HepG2 (cell line): ENCODE data around the gene LLGL2. TPM values are rescaled to one million over a fixed set of nuclear protein-coding genes. Genes with fewer than 3 reads are reported as not detected.
A peak's percentile ranks its signal among the peaks of the same experiment; 100 is the strongest.

Experiments used
- CHD4 ChIP-seq: fragments of 200-600 bp; sonication (generic); IDR thresholded peaks from 2 replicates; pipeline ENCODE4 v1.7.0; 2017; ENCODE audit warnings: mild to moderate bottlenecking, low read length, borderline replicate concordance
- ELF3 ChIP-seq: IDR thresholded peaks from 2 replicates; pipeline ENCODE4 v1.6.1; 2016; ENCODE audit warnings: missing genetic modification reagents, missing compliant biosample characterization
- FOXM1 ChIP-seq: sonication (generic); formaldehyde crosslinking; IDR thresholded peaks from 2 replicates; pipeline ENCODE4 v1.5.0; 2020; ENCODE audit warnings: missing genetic modification reagents
- IKZF1 ChIP-seq: fragments of 450-650 bp; IDR thresholded peaks from 2 replicates; pipeline ENCODE4 v1.7.1; 2016
- ISL2 ChIP-seq: sonication (generic); formaldehyde crosslinking; IDR thresholded peaks from 2 replicates; pipeline ENCODE4 v1.5.0; 2020; ENCODE audit warnings: missing genetic modification reagents
- NFIC ChIP-seq: IDR thresholded peaks from 2 replicates; pipeline ENCODE4 v1.6.1; 2012; ENCODE audit warnings: mild to moderate bottlenecking, low read length, inconsistent platforms
- RCOR2 ChIP-seq: IDR thresholded peaks from 2 replicates; pipeline ENCODE4 v1.6.1; 2016; ENCODE audit warnings: missing biosample characterization, missing genetic modification reagents
- ZFY ChIP-seq: sonication (generic); formaldehyde crosslinking; IDR thresholded peaks from 2 replicates; pipeline ENCODE4 v1.4.0; 2020; ENCODE audit warnings: missing genetic modification reagents
- ZNF329 ChIP-seq: sonication (generic); formaldehyde crosslinking; IDR thresholded peaks from 2 replicates; pipeline ENCODE4 v1.9.0; 2021; ENCODE audit warnings: low read depth, mild to moderate bottlenecking, missing genetic modification reagents
- ZNF343 ChIP-seq: sonication (generic); formaldehyde crosslinking; IDR thresholded peaks from 2 replicates; pipeline ENCODE4 v1.4.0; 2020; ENCODE audit warnings: mild to moderate bottlenecking, missing genetic modification reagents
- ZNF550 ChIP-seq: sonication (generic); formaldehyde crosslinking; IDR thresholded peaks from 2 replicates; pipeline ENCODE4 v1.4.0; 2020; ENCODE audit warnings: mild to moderate bottlenecking, missing genetic modification reagents, borderline replicate concordance
- ZNF577 ChIP-seq: sonication (generic); formaldehyde crosslinking; IDR thresholded peaks from 2 replicates; pipeline ENCODE4 v1.4.0; 2020; ENCODE audit warnings: mild to moderate bottlenecking, low read depth, missing genetic modification reagents, borderline replicate concordance
- ZNF619 ChIP-seq: sonication (generic); formaldehyde crosslinking; IDR thresholded peaks from 2 replicates; pipeline ENCODE4 v1.4.0; 2020; ENCODE audit warnings: mild to moderate bottlenecking, missing genetic modification reagents
- ZNF75D ChIP-seq: sonication (generic); formaldehyde crosslinking; IDR thresholded peaks from 2 replicates; pipeline ENCODE4 v1.8.1; 2023; ENCODE audit warnings: missing genetic modification reagents, mild to moderate bottlenecking, borderline replicate concordance
- polyA plus RNA-seq, 8 experiments: library from polyadenylated mRNA; depleted of rRNA in 3 of 8; stranded (reverse) in 7 of 8; unstranded in 1 of 8; fragments of >200 nt; fragmentation: Illumina TruSeq in 4 of 8; extraction: Trizol in 4 of 8; gene quantifications; 2 replicates each; pipeline versions ENCODE4 v1.2.1 to v1.2.3, GENCODE V29; 2011 to 2016; ENCODE audit warnings: low read depth in 4 of 8, missing spikeins in 1 of 8, mixed read lengths in 1 of 8; ENCODE audit not compliant: insufficient read depth in 1 of 8
- total RNA-seq, 5 experiments: library from RNA; depleted of rRNA; stranded (reverse); fragments of >200 nt; fragmentation: Illumina TruSeq; extraction: Trizol; gene quantifications; 2 replicates each; pipeline ENCODE4 v1.2.3, GENCODE V29; 2016; ENCODE audit warnings: low read depth in 1 of 5
- TF ChIP-seq, protein P1 (sequence below): sonication (generic); formaldehyde crosslinking; IDR thresholded peaks from 2 replicates; pipeline ENCODE4 v1.8.1; 2023; ENCODE audit warnings: mild to moderate bottlenecking, missing genetic modification reagents
- TF ChIP-seq, protein P2 (sequence below): sonication (generic); formaldehyde crosslinking; IDR thresholded peaks from 2 replicates; pipeline ENCODE4 v1.8.1; 2022; ENCODE audit warnings: mild to moderate bottlenecking, missing genetic modification reagents
- TF ChIP-seq, protein P3 (sequence below): sonication (generic); formaldehyde crosslinking; IDR thresholded peaks from 2 replicates; pipeline ENCODE4 v1.5.1; 2020; ENCODE audit warnings: missing genetic modification reagents, mild to moderate bottlenecking, borderline replicate concordance
- TF ChIP-seq, protein P4 (sequence below): sonication (generic); formaldehyde crosslinking; IDR thresholded peaks from 2 replicates; pipeline ENCODE4 v1.8.0; 2022; ENCODE audit warnings: mild to moderate bottlenecking, missing genetic modification reagents; ENCODE audit not compliant: insufficient replicate concordance
- TF ChIP-seq, protein P5 (sequence below): sonication (generic); formaldehyde crosslinking; IDR thresholded peaks from 2 replicates; pipeline ENCODE4 v1.4.0; 2020; ENCODE audit warnings: missing genetic modification reagents
- TF ChIP-seq, protein P6 (sequence below): sonication (generic); formaldehyde crosslinking; IDR thresholded peaks from 2 replicates; pipeline ENCODE4 v1.9.0; 2021; ENCODE audit warnings: missing genetic modification reagents, borderline replicate concordance

The LLGL2 gene
- total and polyA plus RNA-seq, 2 of the 13 experiments (the other 11 are each of a cell fraction or from before 2014, with no cell fraction given) = 83.0 to 86.7 TPM

DNA sequence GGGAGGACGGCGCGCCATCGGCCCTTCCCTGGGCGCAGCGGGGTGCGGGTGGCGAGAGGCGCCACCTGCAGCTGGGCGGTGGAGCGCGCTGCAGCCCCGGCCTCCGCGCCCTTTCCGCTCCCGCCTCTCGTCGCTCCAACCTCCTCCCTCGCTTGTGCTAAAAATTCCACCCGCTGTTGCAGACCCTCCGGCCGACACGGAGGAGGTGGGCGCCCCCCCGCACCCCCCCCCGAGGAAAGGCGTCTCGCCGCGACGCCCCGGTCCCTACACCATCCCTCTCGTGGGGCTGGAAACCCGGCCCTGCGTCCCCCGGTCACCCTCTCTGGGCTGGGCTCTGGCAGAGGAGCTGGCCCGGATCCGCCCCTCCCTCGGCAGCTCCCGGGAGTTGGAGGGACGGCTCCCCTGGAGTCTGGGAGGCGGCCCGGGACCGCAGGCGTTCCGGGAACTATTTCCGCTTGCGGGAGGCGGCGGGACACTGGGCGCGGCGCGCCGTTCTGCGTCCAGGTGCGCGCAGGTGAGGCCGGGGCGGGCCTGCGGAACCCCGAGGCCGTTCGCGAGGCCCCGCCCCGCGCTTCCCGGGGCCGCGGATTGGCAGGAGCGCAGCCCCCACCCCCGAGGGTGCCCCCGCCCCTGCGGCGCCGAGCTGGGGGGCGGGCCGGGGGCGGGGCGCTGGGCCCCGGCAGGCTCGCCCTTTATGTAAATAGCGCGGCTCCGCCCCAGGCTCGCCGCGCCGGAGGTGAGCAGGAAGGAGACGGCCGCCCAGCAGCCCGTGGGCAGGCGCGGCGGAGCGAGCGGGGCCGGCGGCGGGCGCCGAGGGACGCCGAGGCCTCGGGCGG is at the start of gene LLGL2 (continued):
- TF ChIP-seq ISL2 (peak; percentile 70), RCOR2 (CRISPR knock-in tag) (no peak), CHD4 (no peak; the same call in 1 of the 2 replicates), IKZF1 (no peak), ZNF619 (peak; percentile 69; the same call in 1 of the 2 replicates), FOXM1 (CRISPR knock-in tag) (no peak), ELF3 (peak; percentile 63), ZNF75D (CRISPR knock-in tag) (no peak), ZNF343 (CRISPR knock-in tag) (peak; percentile 54; the same call in 1 of the 2 replicates), NFIC (no peak), ZFY (no peak; the same call in 1 of the 2 replicates), ZNF550 (CRISPR knock-in tag) (no peak), ZNF577 (no peak), ZNF329 (CRISPR knock-in tag) (no peak; the same call in 1 of the 2 replicates)
- TF ChIP-seq, protein P1, sequence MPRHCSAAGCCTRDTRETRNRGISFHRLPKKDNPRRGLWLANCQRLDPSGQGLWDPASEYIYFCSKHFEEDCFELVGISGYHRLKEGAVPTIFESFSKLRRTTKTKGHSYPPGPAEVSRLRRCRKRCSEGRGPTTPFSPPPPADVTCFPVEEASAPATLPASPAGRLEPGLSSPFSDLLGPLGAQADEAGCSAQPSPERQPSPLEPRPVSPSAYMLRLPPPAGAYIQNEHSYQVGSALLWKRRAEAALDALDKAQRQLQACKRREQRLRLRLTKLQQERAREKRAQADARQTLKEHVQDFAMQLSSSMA (CRISPR knock-in tag) = no peak
- TF ChIP-seq, protein P2, sequence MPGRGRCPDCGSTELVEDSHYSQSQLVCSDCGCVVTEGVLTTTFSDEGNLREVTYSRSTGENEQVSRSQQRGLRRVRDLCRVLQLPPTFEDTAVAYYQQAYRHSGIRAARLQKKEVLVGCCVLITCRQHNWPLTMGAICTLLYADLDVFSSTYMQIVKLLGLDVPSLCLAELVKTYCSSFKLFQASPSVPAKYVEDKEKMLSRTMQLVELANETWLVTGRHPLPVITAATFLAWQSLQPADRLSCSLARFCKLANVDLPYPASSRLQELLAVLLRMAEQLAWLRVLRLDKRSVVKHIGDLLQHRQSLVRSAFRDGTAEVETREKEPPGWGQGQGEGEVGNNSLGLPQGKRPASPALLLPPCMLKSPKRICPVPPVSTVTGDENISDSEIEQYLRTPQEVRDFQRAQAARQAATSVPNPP (CRISPR knock-in tag) = no peak
- TF ChIP-seq, protein P3, sequence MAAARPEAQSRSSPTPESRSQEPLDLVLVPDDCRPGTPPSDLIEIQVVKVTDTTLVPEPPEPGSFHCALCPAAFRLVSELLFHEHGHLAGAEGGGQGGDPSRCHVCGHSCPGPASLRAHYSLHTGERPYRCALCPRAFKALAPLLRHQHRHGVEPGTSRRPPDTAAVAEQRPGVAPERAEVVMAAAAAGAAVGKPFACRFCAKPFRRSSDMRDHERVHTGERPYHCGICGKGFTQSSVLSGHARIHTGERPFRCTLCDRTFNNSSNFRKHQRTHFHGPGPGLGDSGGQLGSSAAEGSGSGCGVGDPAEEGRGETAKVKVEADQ = no peak
- TF ChIP-seq, protein P4, sequence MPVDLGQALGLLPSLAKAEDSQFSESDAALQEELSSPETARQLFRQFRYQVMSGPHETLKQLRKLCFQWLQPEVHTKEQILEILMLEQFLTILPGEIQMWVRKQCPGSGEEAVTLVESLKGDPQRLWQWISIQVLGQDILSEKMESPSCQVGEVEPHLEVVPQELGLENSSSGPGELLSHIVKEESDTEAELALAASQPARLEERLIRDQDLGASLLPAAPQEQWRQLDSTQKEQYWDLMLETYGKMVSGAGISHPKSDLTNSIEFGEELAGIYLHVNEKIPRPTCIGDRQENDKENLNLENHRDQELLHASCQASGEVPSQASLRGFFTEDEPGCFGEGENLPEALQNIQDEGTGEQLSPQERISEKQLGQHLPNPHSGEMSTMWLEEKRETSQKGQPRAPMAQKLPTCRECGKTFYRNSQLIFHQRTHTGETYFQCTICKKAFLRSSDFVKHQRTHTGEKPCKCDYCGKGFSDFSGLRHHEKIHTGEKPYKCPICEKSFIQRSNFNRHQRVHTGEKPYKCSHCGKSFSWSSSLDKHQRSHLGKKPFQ (CRISPR knock-in tag) = no peak
- TF ChIP-seq, protein P5, sequence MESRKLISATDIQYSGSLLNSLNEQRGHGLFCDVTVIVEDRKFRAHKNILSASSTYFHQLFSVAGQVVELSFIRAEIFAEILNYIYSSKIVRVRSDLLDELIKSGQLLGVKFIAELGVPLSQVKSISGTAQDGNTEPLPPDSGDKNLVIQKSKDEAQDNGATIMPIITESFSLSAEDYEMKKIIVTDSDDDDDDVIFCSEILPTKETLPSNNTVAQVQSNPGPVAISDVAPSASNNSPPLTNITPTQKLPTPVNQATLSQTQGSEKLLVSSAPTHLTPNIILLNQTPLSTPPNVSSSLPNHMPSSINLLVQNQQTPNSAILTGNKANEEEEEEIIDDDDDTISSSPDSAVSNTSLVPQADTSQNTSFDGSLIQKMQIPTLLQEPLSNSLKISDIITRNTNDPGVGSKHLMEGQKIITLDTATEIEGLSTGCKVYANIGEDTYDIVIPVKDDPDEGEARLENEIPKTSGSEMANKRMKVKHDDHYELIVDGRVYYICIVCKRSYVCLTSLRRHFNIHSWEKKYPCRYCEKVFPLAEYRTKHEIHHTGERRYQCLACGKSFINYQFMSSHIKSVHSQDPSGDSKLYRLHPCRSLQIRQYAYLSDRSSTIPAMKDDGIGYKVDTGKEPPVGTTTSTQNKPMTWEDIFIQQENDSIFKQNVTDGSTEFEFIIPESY = peak; percentile 57; the same call in 1 of the 2 replicates
- TF ChIP-seq, protein P6, sequence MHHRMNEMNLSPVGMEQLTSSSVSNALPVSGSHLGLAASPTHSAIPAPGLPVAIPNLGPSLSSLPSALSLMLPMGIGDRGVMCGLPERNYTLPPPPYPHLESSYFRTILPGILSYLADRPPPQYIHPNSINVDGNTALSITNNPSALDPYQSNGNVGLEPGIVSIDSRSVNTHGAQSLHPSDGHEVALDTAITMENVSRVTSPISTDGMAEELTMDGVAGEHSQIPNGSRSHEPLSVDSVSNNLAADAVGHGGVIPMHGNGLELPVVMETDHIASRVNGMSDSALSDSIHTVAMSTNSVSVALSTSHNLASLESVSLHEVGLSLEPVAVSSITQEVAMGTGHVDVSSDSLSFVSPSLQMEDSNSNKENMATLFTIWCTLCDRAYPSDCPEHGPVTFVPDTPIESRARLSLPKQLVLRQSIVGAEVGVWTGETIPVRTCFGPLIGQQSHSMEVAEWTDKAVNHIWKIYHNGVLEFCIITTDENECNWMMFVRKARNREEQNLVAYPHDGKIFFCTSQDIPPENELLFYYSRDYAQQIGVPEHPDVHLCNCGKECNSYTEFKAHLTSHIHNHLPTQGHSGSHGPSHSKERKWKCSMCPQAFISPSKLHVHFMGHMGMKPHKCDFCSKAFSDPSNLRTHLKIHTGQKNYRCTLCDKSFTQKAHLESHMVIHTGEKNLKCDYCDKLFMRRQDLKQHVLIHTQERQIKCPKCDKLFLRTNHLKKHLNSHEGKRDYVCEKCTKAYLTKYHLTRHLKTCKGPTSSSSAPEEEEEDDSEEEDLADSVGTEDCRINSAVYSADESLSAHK (CRISPR knock-in tag) = no peak
